ENCODE measurements around the gene PTGS1.
"Not testable (repeated sequence)": the region's sequence is repeated elsewhere in the genome, so short reads cannot be mapped to it uniquely, and the experiment has no call there.

PTGS1 gene

GRCh38 chr9:122406070-122406890 lies 35.5 kb downstream of the PTGS1 start:
- Histone ChIP-seq H3K79me2 (no peaks in the 10 kb centered on the region), H2AFZ (no peak overlapping the region), H3K27me3 (ENCODE audit: control insufficient read depth, insufficient read depth, low read length) (no peaks in the 10 kb centered on the region), H3K36me3 (ENCODE audit: control insufficient read depth, insufficient read depth, low read length) (no peaks in the 10 kb centered on the region), H3K4me2 (ENCODE audit: low read length) (no peak overlapping the region), H3K9ac (no peak overlapping the region), H3K27ac (no peak overlapping the region), H3K4me3 (ENCODE audit: low read depth, low read length) (no peak overlapping the region), H3K9me3 (ENCODE audit: control insufficient read depth, low read length) (no peaks in the 10 kb centered on the region), H3K4me1 (no peaks in the 10 kb centered on the region)
- no peak for TF ChIP-seq CTCF (IDR thresholded peaks at IDR 0.05)

GRCh38 chr9:122414108-122414507 lies 43.3 kb downstream of the PTGS1 start:
- H3K9me3 ChIP-seq (ENCODE audit: control insufficient read depth, low read length); H3K4me3 ChIP-seq (ENCODE audit: low read depth, low read length); H3K4me1 ChIP-seq; H3K27ac ChIP-seq; H3K36me3 ChIP-seq (ENCODE audit: control insufficient read depth, insufficient read depth, low read length); H3K9ac ChIP-seq; H3K4me2 ChIP-seq (ENCODE audit: low read length); H3K79me2 ChIP-seq; H3K27me3 ChIP-seq (ENCODE audit: control insufficient read depth, insufficient read depth, low read length); H2AFZ ChIP-seq: not testable (repeated sequence)

GRCh38 chr9:122418016-122418415 lies 47.2 kb downstream of the PTGS1 start:
- Histone ChIP-seq H3K4me2 (ENCODE audit: low read length) (no peak overlapping the region), H3K79me2 (no peaks in the 10 kb centered on the region), H3K27ac (no peak overlapping the region), H3K4me1 (no peaks in the 10 kb centered on the region), H3K9ac (no peak overlapping the region), H3K9me3 (ENCODE audit: control insufficient read depth, low read length) (no peaks in the 10 kb centered on the region), H3K4me3 (ENCODE audit: low read depth, low read length) (no peak overlapping the region), H3K27me3 (ENCODE audit: control insufficient read depth, insufficient read depth, low read length) (no peaks in the 10 kb centered on the region), H3K36me3 (ENCODE audit: control insufficient read depth, insufficient read depth, low read length) (no peaks in the 10 kb centered on the region), H2AFZ (no peak overlapping the region)
- TF ChIP-seq CTCF (IDR thresholded peaks at IDR 0.05), result no peak

GRCh38 chr9:122420315-122420714 lies 49.5 kb downstream of the PTGS1 start:
- Histone ChIP-seq H3K4me3 (ENCODE audit: low read depth, low read length) (no peak overlapping the region), H3K9ac (no peak overlapping the region), H3K36me3 (ENCODE audit: control insufficient read depth, insufficient read depth, low read length) (no peaks in the 10 kb centered on the region), H3K4me2 (ENCODE audit: low read length) (no peak overlapping the region), H2AFZ (no peak overlapping the region), H3K27ac (no peak overlapping the region), H3K9me3 (ENCODE audit: control insufficient read depth, low read length) (no peaks in the 10 kb centered on the region), H3K27me3 (ENCODE audit: control insufficient read depth, insufficient read depth, low read length) (no peaks in the 10 kb centered on the region), H3K79me2 (no peaks in the 10 kb centered on the region), H3K4me1 (no peaks in the 10 kb centered on the region)
- TF ChIP-seq CTCF (IDR thresholded peaks at IDR 0.05), result no peak

GRCh38 chr9:122425087-122425486 lies 54.3 kb downstream of the PTGS1 start:
- no peak overlapping the region for H3K9ac ChIP-seq
- no peak for TF ChIP-seq CTCF (IDR thresholded peaks at IDR 0.05)
- no peaks in the 10 kb centered on the region for H3K27me3 ChIP-seq (ENCODE audit: control insufficient read depth, insufficient read depth, low read length)
- no peaks in the 10 kb centered on the region for H3K79me2 ChIP-seq
- no peaks in the 10 kb centered on the region for H3K36me3 ChIP-seq (ENCODE audit: control insufficient read depth, insufficient read depth, low read length)
- no peaks in the 10 kb centered on the region for H3K4me1 ChIP-seq
- no peaks in the 10 kb centered on the region for H3K9me3 ChIP-seq (ENCODE audit: control insufficient read depth, low read length)
- no peak overlapping the region for H3K4me3 ChIP-seq (ENCODE audit: low read depth, low read length)
- H3K4me2 ChIP-seq (ENCODE audit: low read length), result no peak overlapping the region
- no peak overlapping the region for H3K27ac ChIP-seq
- H2AFZ ChIP-seq, result no peak overlapping the region
